NOMO-1 treated with dmso at 0.1 percent for 144 hours (cell line): Measurements from ENCODE around the gene NSUN5.
A peak's percentile ranks its signal among the peaks of the same experiment; 100 is the strongest.
"Not testable (repeated sequence)": the region's sequence is repeated elsewhere in the genome, so short reads cannot be mapped to it uniquely, and the experiment has no call there.

Experiments used
- DNase-seq: peaks from one replicate; lab custom pipeline; 2025; ENCODE audit not compliant: unreplicated experiment; lab: John Stamatoyannopoulos, UW

NSUN5 gene

GRCh38 chr7:73327449-73327848, 18.8 kb upstream of the NSUN5 start:
- DNase-seq = not testable (repeated sequence)

DNA sequence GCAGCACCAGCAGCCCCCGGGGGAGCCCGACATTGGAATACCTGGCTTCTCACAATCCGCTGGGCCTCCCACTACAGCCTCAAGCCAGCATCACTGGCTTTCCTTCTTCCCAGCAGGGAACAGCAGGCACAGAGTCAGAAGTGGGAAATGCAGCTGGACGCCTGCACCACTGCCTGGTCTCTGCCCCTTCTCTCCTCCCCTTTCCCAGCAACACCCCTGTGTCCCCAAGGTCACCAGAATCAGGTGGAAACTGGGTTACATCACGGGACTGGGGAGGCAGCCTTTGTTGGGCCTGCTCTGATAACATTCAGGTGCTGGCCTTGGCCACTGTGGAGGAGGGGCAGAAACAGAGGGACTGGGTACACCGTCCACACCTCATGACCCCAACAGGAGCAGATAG, 16.8 kb upstream of the NSUN5 start:
- DNase-seq = not testable (repeated sequence)

DNA sequence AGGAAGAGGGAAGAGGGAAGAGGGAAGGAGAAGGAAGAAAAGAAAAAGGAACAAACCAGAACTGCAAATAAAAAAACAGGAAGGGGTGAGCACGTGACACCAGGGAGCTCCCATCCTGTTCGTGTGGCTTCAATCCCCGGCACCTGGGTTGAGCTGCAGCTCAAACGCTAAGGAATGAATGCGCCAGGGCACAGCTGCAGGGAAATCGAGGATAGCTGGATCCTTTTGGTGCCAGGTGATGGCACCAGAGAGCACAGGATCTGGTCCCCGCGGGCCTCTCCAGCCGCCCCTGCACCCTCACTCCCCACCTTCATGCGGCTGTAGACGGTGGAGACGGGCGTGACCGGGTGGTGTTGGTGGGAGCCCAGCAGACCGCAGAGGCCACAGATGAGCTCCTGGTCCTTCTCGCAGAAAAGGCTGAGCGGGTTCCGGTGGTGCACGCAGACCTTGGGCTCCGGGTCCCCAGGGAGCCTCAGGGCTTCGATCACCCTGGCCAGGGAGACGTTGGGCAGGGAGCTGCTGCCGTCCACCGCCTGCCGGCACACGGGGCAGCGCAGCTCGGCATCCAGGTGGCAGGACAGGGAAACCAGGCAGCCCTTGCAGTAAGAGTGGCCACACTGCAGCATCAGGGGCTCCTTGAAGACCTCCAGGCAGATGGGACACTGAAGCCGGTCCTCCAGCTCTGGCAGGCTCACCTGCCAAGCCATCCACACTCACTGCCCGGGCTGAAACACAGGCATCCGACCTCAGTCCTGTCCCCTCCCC, 15.6 kb upstream of the NSUN5 start:
- DNase-seq = peak; percentile 89

- not testable (repeated sequence) for DNase-seq
Measured at GRCh38 chr7:73323434-73324080, 14.9 kb upstream of the NSUN5 start.

DNA sequence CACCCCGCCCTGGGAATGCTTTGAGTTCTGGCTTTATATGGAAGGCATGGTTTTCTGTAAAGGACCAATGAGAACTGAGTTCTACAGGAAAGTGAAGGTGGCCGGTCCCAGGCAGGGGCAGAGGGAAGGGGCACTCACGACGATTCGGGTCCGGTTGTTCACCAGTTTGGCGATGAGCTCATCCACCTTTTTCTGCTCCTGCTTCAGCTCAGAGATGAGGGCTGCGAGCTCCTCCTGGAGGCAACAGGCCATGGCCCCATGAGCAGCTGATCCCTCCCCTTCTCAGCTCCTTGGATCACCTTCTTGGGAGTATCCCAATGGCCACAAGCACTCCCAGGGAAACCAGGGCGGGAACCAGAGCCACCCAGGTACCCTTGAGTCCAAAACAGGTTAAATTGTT, 11.4 kb upstream of the NSUN5 start:
- DNase-seq = not testable (repeated sequence)

GRCh38 chr7:73319541-73319940, 10.9 kb upstream of the NSUN5 start:
- not testable (repeated sequence) for DNase-seq

DNA sequence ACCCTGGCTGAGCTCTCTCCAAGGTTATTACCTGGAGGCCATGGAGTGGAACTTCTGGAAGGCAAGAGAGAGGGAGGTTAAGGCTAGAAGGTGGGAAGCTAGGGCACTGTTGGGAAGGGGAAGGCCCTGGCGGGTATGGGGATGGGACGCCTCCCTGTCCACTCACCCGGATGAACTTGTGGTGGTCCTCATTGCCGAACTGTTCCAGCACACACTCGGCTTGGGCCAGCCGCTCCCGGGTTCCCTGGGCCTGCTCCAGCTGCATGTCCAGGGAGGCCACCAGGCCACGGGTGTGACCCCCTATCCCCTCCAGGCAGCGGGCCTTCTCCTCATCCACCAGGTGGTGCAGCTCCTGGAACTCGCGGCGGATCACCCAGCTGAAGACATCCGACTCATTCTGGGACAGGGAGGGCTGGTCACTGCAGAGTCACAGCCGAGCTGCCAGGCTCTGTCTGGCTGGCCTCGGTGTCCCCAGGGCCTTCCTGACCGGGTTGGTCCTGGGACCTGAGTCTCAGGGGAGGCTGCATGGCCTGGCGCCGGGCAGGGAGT, 10.1 kb upstream of the NSUN5 start:
- DNase-seq = not testable (repeated sequence)

- DNase-seq = no peak
Measured at GRCh38 chr7:73316521-73316920, 7.9 kb upstream of the NSUN5 start.

DNA sequence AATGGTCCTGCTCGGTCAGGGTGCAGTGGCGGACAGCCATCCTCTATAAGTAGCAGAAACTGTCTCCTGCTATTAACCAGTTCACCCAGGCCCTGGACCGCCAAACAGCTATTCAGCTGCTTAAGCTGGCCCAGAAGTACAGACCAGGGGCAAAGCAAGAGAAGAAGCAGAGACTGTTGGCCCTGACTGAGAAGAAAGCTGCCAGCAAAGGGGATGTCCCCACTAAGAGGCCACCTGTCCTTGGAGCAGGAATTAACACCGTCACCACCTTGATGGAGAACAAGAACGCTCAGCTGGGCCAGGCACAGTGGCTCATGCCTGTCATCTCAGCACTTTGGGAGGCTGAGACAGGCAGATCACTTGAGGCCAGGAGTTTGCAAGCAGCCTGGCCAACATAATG, 5.6 kb upstream of the NSUN5 start:
- DNase-seq = no peak

DNA sequence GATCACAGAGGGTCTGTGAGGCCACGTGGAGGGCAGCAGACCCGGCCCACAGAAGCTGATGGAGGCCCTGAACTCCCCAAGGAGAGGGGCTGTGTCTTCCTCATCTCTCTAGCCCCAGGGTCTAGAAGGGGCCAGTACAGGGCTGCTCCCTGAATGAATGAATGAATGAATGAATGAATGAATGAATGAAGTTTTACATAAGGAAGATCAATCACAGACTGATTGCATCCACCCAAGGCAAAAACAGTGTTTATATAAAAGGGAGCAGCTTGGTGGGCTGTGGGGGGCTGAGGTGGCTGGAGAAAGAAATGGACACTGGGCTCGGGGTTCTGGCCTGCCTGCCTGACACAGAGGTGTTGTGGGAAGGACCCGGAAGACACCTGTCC, 4.9 kb upstream of the NSUN5 start:
- no peak for DNase-seq

- DNase-seq = no peak
Measured at GRCh38 chr7:73312831-73313520, 4.3 kb upstream of the NSUN5 start.

GRCh38 chr7:73311421-73311820, 2.8 kb upstream of the NSUN5 start:
- DNase-seq = not testable (repeated sequence)

- no peak for DNase-seq
Measured at GRCh38 chr7:73308074-73308664, 457 bp downstream of the NSUN5 start.

DNA sequence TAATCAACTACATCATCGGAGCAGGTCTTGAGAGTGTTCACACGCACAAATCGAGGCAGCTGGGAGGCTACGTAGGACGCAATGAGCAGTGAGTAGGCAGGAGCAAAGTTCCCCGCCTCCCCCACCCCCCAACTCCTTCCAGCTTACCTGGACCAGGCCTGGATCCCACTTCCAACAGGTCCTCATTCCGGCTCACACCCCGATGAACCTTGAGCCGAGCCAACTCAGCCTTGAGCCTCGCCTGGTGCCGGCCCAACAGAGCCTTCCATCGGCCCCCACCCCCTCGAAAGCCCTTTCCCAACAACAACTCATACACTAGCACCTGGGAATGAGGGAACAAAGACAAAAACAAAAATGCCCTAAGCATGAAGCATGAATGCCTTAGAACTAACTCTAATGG, 1.2 kb downstream of the NSUN5 start:
- no peak for DNase-seq

DNA sequence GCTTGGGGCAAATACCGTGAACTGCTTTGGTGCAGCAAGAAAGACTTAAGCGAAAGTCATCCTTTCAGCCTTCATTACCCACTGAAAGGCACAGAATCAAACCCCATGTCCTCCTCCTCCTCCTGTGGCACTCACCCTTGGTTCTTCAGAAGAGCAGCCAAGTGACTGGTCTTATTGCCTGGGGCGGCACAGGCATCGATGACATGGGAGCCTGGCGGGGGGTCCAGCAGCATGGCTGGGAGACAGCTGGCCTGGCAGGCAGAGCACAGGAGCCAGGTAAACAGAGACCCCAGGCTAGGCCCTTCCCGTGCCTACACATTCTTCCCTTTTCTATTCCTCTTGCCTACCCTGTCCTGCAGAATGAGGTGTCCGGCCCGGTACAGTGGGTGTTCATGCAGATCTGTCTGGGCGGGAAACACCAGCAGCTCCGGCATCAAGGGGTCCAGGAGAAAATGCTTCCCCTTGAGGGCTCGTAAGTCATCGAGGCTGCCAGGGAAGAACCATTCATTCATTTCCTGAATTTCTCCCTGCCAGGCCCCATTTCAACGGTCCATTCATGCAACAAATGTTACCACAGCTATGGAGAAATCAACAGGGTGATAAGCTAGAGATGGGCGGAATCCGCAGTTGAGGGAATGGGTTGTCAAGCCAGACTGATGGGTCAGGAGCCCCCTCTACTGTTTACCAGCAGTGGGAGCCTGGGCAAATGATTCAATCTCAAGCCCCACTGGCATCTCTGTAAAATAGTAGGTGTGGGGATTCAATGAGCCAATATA, 3.8 kb downstream of the NSUN5 start:
- peak; percentile 97 for DNase-seq

DNA sequence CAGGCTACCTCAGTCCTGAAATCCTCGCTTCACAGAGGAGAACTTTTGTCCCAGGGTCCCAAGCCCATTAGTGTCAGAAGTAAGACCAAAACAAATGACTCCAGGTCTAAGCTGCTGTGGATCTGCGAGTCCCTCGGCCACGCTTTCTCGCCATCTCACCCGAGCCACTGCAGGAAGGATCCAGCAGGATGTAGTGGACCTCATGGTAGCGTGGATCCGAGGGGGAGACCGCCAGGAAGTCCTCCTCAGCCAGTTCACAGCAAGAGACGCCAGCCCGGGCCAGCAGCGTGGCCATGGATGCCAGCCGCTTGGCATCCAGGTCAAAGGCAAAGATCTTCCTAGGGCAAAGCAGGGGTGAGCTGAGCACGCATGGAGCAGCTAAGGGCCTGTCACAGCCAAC, 4.6 kb downstream of the NSUN5 start:
- DNase-seq = no peak

GRCh38 chr7:73303546-73303945, 5.1 kb downstream of the NSUN5 start:
- DNase-seq = no peak

GRCh38 chr7:73302846-73303245, 5.8 kb downstream of the NSUN5 start:
- not testable (repeated sequence) for DNase-seq

DNA sequence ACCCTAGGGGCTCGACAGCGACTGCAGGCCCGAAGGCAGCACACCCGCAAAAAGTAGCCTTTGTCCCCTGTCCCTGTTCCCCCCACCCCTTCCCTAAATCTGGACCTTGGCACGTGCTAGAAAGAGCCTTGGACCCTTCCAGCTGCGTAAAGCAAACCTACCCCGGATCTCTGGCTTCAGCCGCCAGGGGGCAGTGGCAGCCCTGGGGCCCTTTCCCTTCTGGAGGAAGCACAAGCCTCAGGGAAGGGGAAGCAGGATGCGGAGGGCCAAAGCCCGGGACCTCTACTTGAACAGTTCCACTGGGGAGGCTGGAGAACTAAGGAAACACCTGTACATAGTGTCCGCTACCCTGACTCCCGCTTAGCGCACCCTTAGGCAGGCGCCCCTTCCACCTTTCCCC, 7.5 kb downstream of the NSUN5 start:
- not testable (repeated sequence) for DNase-seq

DNA sequence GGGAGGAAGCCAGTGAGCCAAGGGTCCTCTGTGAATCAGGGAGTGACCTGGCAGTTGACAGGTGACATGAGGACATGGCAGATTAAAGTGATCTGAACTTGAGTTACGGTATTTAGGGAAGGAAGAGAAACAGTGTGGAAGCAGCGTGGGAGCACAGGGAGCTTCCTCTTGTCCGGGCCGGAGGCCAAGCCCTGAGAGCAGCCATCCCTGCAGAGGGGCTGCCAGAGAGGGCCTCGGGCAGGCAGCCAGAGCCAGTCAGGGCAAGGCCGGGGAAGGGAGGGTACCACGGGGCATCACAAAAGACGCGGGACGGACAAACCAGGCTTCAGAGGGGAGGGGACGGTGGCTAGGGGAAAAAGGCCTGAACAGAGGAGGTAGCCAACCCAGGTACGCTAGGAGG, 8.8 kb downstream of the NSUN5 start:
- DNase-seq = not testable (repeated sequence)

DNA sequence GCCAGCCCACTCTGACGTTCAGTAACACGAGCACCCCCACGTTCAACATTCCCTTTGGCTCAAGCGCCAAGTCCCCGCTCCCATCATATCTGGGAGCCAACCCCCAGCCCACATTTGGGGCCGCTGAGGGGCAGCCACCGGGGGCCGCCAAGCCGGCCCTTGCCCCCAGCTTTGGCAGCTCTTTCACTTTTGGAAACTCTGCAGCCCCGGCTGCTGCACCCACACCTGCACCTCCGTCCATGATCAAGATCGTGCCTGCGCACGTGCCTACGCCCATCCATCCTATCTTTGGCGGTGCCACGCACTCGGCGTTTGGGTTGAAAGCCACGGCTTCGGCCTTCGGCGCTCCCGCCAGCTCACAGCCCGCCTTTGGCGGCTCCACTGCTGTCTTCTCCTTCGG, 10.9 kb downstream of the NSUN5 start:
- DNase-seq = not testable (repeated sequence)
